Mesothelial cell of epicardium (in vitro differentiated cells): ENCODE results near the gene VAV3. TPM values are rescaled to one million over a fixed set of nuclear protein-coding genes. Genes with fewer than 3 reads are reported as not detected.

Source experiments
- DNase-seq, 2 experiments: peaks; one replicate each; pipeline ENCODE4 v3.0.0; 2021; ENCODE audit warnings: low spot score in 2 of 2; ENCODE audit not compliant: unreplicated experiment in 2 of 2
- H3K27ac Mint-ChIP-seq: 2 replicates; pipeline ENCODE4 v1.8.0; 2021; ENCODE audit warnings: mixed read lengths
- H3K27me3 Mint-ChIP-seq: 2 replicates; pipeline ENCODE4 v1.8.0; 2021; ENCODE audit warnings: low read depth, mixed read lengths
- H3K36me3 Mint-ChIP-seq: 2 replicates; pipeline ENCODE4 v1.8.0; 2021; ENCODE audit warnings: mixed read lengths
- H3K4me1 Mint-ChIP-seq: 2 replicates; pipeline ENCODE4 v1.8.0; 2021; ENCODE audit warnings: mixed read lengths
- H3K4me3 Mint-ChIP-seq: 2 replicates; pipeline ENCODE4 v1.8.0; 2021; ENCODE audit warnings: mild to moderate bottlenecking, moderate library complexity, mixed read lengths
- H3K9me3 Mint-ChIP-seq: 2 replicates; pipeline ENCODE4 v1.8.0; 2021; ENCODE audit warnings: mixed read lengths
- total RNA-seq: library from RNA; stranded (reverse); gene quantifications from 3 replicates; pipeline ENCODE4 v1.2.1, GENCODE V29; 2021
- TF ChIP-seq, protein P1 (sequence below): fragments of 200-600 bp; sonication (generic); IDR thresholded peaks from one replicate; pipeline ENCODE4 v1.5.0; 2021; ENCODE audit warnings: antibody characterized with exemption; ENCODE audit not compliant: unreplicated experiment

The VAV3 gene
- total RNA-seq, 1 donor from 2014 or later: 3.2 TPM

DNA sequence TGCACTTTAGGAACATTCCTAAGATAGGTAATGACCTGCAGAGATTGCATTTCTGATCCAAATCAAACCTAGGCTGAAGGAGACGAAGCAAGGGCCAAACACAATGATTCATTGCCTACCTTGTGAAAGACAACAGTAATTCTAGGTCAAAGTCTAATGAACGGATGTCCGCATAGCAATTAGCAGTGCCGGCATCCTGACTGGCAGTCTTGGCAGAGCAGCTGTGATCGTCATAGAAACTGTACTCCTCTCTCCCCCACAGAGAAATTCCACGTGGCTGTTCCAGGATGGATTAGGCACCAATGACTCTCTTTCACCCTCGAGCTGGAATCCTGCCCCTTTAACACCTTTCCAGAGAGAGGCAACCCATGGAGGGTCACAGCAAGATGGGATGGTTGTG is 28.9 kb upstream of the VAV3 start:
- peaks cover 39% of the 10 kb centered on the region for H3K27me3 Mint-ChIP-seq
- H3K9me3 Mint-ChIP-seq: no peaks in the 10 kb centered on the region
- no peak overlapping the region for H3K4me3 Mint-ChIP-seq
- TF ChIP-seq, protein P1, sequence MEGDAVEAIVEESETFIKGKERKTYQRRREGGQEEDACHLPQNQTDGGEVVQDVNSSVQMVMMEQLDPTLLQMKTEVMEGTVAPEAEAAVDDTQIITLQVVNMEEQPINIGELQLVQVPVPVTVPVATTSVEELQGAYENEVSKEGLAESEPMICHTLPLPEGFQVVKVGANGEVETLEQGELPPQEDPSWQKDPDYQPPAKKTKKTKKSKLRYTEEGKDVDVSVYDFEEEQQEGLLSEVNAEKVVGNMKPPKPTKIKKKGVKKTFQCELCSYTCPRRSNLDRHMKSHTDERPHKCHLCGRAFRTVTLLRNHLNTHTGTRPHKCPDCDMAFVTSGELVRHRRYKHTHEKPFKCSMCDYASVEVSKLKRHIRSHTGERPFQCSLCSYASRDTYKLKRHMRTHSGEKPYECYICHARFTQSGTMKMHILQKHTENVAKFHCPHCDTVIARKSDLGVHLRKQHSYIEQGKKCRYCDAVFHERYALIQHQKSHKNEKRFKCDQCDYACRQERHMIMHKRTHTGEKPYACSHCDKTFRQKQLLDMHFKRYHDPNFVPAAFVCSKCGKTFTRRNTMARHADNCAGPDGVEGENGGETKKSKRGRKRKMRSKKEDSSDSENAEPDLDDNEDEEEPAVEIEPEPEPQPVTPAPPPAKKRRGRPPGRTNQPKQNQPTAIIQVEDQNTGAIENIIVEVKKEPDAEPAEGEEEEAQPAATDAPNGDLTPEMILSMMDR: no peak
- no peak overlapping the region for H3K27ac Mint-ChIP-seq
- DNase-seq: no peak
- H3K4me1 Mint-ChIP-seq: peaks cover 5% of the 10 kb centered on the region
- H3K36me3 Mint-ChIP-seq: no peaks in the 10 kb centered on the region

GRCh38 chr1:107992347-107992746 is 27.4 kb upstream of the VAV3 start:
- TF ChIP-seq, protein P1: no peak
- peaks cover 45% of the 10 kb centered on the region for H3K27me3 Mint-ChIP-seq

DNA sequence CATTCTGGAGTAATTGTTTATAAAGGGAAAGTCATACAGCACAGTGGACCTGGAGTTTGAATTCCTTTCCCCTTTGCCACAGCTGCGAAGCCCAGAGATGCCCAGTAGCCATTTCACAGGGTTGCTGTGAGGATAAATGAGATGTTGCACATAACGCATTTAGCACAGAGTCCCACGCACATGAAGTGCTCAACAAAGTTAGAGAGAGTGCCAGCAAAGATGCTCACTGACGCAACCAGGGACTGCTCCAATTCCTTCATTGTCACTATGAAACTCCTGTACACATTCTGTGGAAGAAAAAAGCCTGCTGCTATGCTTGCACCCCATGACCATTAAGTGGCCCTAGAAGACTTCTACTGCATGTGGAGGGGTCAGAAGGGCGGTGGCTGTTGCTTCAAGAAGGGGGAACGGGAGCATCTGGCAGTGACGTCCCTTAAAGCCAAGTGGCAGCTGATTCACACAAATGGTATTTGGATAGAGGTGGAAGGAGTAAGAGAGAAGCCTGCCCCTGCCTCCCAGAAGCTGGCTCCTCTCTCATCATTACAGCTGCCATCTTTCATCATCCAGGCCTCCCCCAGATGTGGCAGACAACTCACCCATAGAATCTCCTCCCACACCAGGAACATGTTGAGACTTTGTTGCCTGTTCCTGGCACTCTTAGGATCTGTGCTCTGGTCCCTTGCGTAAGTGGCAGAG is 26.5 kb upstream of the VAV3 start:
- H3K27ac Mint-ChIP-seq: no peak overlapping the region
- DNase-seq: no peak
- peaks cover 3% of the 10 kb centered on the region for H3K4me1 Mint-ChIP-seq
- TF ChIP-seq, protein P1: no peak
- H3K36me3 Mint-ChIP-seq: no peaks in the 10 kb centered on the region
- H3K27me3 Mint-ChIP-seq: peaks cover 53% of the 10 kb centered on the region
- no peaks in the 10 kb centered on the region for H3K9me3 Mint-ChIP-seq
- no peak overlapping the region for H3K4me3 Mint-ChIP-seq

More at GRCh38 chr1:107992347-107992746, 27.4 kb upstream of the VAV3 start:
- no peak for DNase-seq
- no peaks in the 10 kb centered on the region for H3K36me3 Mint-ChIP-seq
- no peak overlapping the region for H3K27ac Mint-ChIP-seq
- H3K4me3 Mint-ChIP-seq: no peak overlapping the region
- H3K4me1 Mint-ChIP-seq: peaks cover 3% of the 10 kb centered on the region
- H3K9me3 Mint-ChIP-seq: no peaks in the 10 kb centered on the region

GRCh38 chr1:107990606-107991005 is 25.6 kb upstream of the VAV3 start:
- Mint-ChIP-seq H3K4me3 (no peak overlapping the region), H3K27ac (no peak overlapping the region), H3K4me1 (peaks cover 3% of the 10 kb centered on the region), H3K36me3 (no peaks in the 10 kb centered on the region), H3K27me3 (peaks cover 57% of the 10 kb centered on the region), H3K9me3 (no peaks in the 10 kb centered on the region)
- no peak for DNase-seq
- TF ChIP-seq, protein P1: no peak

DNA sequence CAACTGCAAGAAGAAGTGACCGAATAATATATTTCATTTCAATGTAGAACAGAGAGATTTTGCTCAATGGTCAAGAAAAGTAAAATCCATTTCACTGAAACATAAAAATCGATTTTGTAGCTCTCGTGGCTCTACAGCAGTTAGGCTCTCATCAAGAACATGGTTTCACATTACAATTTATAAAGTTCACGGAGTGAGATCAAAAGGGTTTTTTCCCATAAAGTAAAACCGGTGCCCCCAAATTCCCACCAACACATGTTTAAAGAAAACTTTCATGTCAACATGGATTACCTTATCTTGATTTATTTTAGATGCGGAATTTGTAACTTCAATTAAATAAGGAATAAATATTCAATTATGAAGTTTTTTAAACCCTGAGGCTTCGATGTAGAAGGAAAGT is 16.3 kb upstream of the VAV3 start:
- no peak for DNase-seq
- Mint-ChIP-seq H3K27me3 (peaks cover 54% of the 10 kb centered on the region), H3K4me3 (peak overlapping the region; percentile 1), H3K36me3 (no peaks in the 10 kb centered on the region), H3K9me3 (peaks cover 3% of the 10 kb centered on the region), H3K4me1 (peaks cover 44% of the 10 kb centered on the region), H3K27ac (peak overlapping the region; percentile 69)
- TF ChIP-seq, protein P1: no peak
